HCT116 (cell line): Measurements from ENCODE around the gene THSD7A. TPM values are rescaled to one million over a fixed set of nuclear protein-coding genes. Genes with fewer than 3 reads are reported as not detected.

Source experiments
- ATAC-seq: fragments of 200-7000 bp; cut with Tn5 transposase; 2 replicates; pipeline ENCODE4 v1.9.1; 2020; ENCODE audit warnings: mild to moderate bottlenecking, moderate library complexity
- BruUV-seq: library from RNA; stranded (reverse); fragments of 400-500 nt; replicated peaks from 2 replicates; lab custom pipeline; 2021; lab: Mats Ljungman, UMichigan
- CTCF ChIA-PET: fragments of 300-600 bp; sonication (Branson Sonifier 250); formaldehyde crosslinking; loops from one replicate; lab custom pipeline; 2021; ENCODE audit warnings: antibody characterized with exemption; lab: Charles Lee
- POLR2A ChIA-PET: fragments of 300-600, 350-600 bp; sonication (Branson Sonifier 250); formaldehyde crosslinking; loops from one replicate; lab custom pipeline; 2021; ENCODE audit warnings: antibody characterized with exemption; lab: Charles Lee
- RAD21 ChIA-PET, 2 experiments: fragments of 300-600 bp; sonication (Branson Sonifier 250); formaldehyde crosslinking; loops; one replicate each; lab custom pipeline; 2023; ENCODE audit warnings: low total read pairs in 2 of 2; ENCODE audit not compliant: uncharacterized antibody in 2 of 2, unreplicated experiment in 2 of 2, low non-redundant PET in 1 of 2; lab: Charles Lee
- DNase-seq: peaks from one replicate; pipeline ENCODE4 v3.0.0-alpha.2; 2010; ENCODE audit warnings: low read depth, low spot score
- H2AFZ ChIP-seq: fragments of 200-600 bp; shearing (Covaris generic), sonication (generic); 2 replicates; pipeline ENCODE4 v1.6.1; 2017; ENCODE audit warnings: low read depth, mixed run types, mixed read lengths, antibody characterized with exemption, low read length; ENCODE audit not compliant: poor library complexity, severe bottlenecking
- H3K27ac ChIP-seq: 2 replicates; pipeline ENCODE4 v1.5.1; 2012; ENCODE audit warnings: low read depth, low read length
- H3K27me3 ChIP-seq: fragments of 200-600 bp; sonication (generic); 2 replicates; pipeline ENCODE4 v1.6.1; 2016; ENCODE audit warnings: mixed run types, low read length, mixed read lengths; ENCODE audit not compliant: insufficient read depth
- H3K36me3 ChIP-seq, 2 experiments: fragments of 200-500 bp in 1 of 2; fragments of 200-600 bp in 1 of 2; sonication (Bioruptor generic) in 1 of 2; sonication (generic) in 1 of 2; 2 replicates each; pipeline versions ENCODE4 v1.5.1 to v1.6.1; 2014 to 2016; ENCODE audit warnings: low read length in 2 of 2, inconsistent platforms in 1 of 2, mixed read lengths in 1 of 2, mixed run types in 1 of 2; ENCODE audit not compliant: insufficient read depth in 2 of 2, control insufficient read depth in 1 of 2
- H3K4me1 ChIP-seq, 2 experiments: fragments of 200-600 bp in 1 of 2; sonication (generic) in 1 of 2; 2 replicates each; pipeline versions ENCODE4 v1.5.1 to v1.6.1; 2012 to 2017; ENCODE audit warnings: low read length in 2 of 2, inconsistent platforms in 1 of 2, mild to moderate bottlenecking in 1 of 2, mixed read lengths in 1 of 2, mixed run types in 1 of 2, moderate library complexity in 1 of 2; ENCODE audit not compliant: insufficient read depth in 2 of 2, control insufficient read depth in 1 of 2
- H3K4me2 ChIP-seq: fragments of 200-600 bp; sonication (generic); 2 replicates; pipeline ENCODE4 v1.6.1; 2017; ENCODE audit warnings: mixed run types, low read length, mixed read lengths
- H3K4me3 ChIP-seq, 2 experiments: fragments of 200-600 bp in 1 of 2; sonication (generic) in 1 of 2; replicated peaks in 1 of 2; 2 replicates each; pipeline ENCODE4 v1.5.1; 2011 to 2016; ENCODE audit warnings: low read length in 2 of 2, control low read depth in 1 of 2, low read depth in 1 of 2, mild to moderate bottlenecking in 1 of 2, mixed read lengths in 1 of 2, mixed run types in 1 of 2
- H3K79me2 ChIP-seq: fragments of 200-600 bp; sonication (generic); 2 replicates; pipeline ENCODE4 v1.6.1; 2017; ENCODE audit warnings: mild to moderate bottlenecking, mixed run types, low read length, moderate library complexity, mixed read lengths; ENCODE audit not compliant: insufficient read depth
- H3K9ac ChIP-seq: fragments of 200-600 bp; sonication (generic); 2 replicates; pipeline ENCODE4 v1.6.1; 2016; ENCODE audit warnings: low read length, mixed read lengths
- H3K9me2 ChIP-seq: fragments of 200-600 bp; sonication (generic), shearing (Covaris generic); 2 replicates; pipeline ENCODE4 v1.6.1; 2017; ENCODE audit warnings: mixed run types, mild to moderate bottlenecking, moderate library complexity; ENCODE audit not compliant: insufficient read depth
- H3K9me3 ChIP-seq, 2 experiments: fragments of 200-500 bp in 1 of 2; fragments of 200-600 bp in 1 of 2; sonication (Bioruptor generic) in 1 of 2; sonication (generic) in 1 of 2; 2 replicates each; pipeline ENCODE4 v1.6.1; 2014 to 2017; ENCODE audit warnings: low read length in 2 of 2, mixed read lengths in 2 of 2, inconsistent platforms in 1 of 2, low read depth in 1 of 2, mild to moderate bottlenecking in 1 of 2, mixed run types in 1 of 2, moderate library complexity in 1 of 2; ENCODE audit not compliant: control insufficient read depth in 1 of 2, insufficient read depth in 1 of 2
- H4K20me1 ChIP-seq: fragments of 200-600 bp; sonication (generic), shearing (Covaris generic); 2 replicates; pipeline ENCODE4 v1.6.1; 2017; ENCODE audit warnings: mixed run types, mild to moderate bottlenecking, moderate library complexity; ENCODE audit not compliant: insufficient read depth
- ELF1 ChIP-seq: IDR thresholded peaks from 2 replicates; pipeline ENCODE4 v1.6.1; 2012; ENCODE audit warnings: low read depth, borderline replicate concordance
- EZH2 ChIP-seq: fragments of 200-600 bp; sonication (generic); IDR thresholded peaks from 2 replicates; pipeline ENCODE4 v1.6.1; 2017; ENCODE audit warnings: antibody characterized with exemption, mixed run types
- FOSL1 ChIP-seq: IDR thresholded peaks from 2 replicates; pipeline ENCODE4 v1.6.1; 2012; ENCODE audit warnings: low read depth
- POLR2AphosphoS5 ChIP-seq: IDR thresholded peaks from 2 replicates; pipeline ENCODE4 v1.6.1; 2011; ENCODE audit warnings: mild to moderate bottlenecking, low read depth, low read length, moderate library complexity
- SP1 ChIP-seq: IDR thresholded peaks from 2 replicates; pipeline ENCODE4 v1.6.1; 2012; ENCODE audit warnings: low read depth
- SRF ChIP-seq: IDR thresholded peaks from 2 replicates; pipeline ENCODE4 v1.6.1; 2012; ENCODE audit warnings: low read depth
- intact Hi-C: fragments of 100-400 bp; cut with micrococcal nuclease; formaldehyde crosslinking; loops from 2 replicates; pipeline ENCODE4 v1.10.0; 2022
- total RNA-seq: library from RNA; stranded (reverse); gene quantifications from one replicate; pipeline ENCODE4 v1.2.1, GENCODE V29; 2021; ENCODE audit not compliant: unreplicated experiment
- TF ChIP-seq, protein P1 (sequence below), 3 experiments: fragments of 200-600 bp in 1 of 3; sonication (generic) in 1 of 3; IDR thresholded peaks in 2 of 3; conservative IDR thresholded peaks in 1 of 3; 2 replicates each; pipeline ENCODE4 v1.5.1; 2012 to 2017; ENCODE audit warnings: low read depth in 2 of 3, low read length in 2 of 3, antibody characterized with exemption in 1 of 3, borderline replicate concordance in 1 of 3, control low read depth in 1 of 3, mild to moderate bottlenecking in 1 of 3, mixed read lengths in 1 of 3, mixed run types in 1 of 3, moderate library complexity in 1 of 3; ENCODE audit not compliant: insufficient read depth in 1 of 3
- TF ChIP-seq, protein P2 (sequence below): IDR thresholded peaks from 2 replicates; pipeline ENCODE4 v1.6.1; 2012; ENCODE audit warnings: low read depth
- TF ChIP-seq, protein P3 (sequence below): IDR thresholded peaks from 2 replicates; pipeline ENCODE4 v1.6.1; 2012

THSD7A gene
- total RNA-seq, 1 experiment from 2014 or later: 0.05 TPM

DNA sequence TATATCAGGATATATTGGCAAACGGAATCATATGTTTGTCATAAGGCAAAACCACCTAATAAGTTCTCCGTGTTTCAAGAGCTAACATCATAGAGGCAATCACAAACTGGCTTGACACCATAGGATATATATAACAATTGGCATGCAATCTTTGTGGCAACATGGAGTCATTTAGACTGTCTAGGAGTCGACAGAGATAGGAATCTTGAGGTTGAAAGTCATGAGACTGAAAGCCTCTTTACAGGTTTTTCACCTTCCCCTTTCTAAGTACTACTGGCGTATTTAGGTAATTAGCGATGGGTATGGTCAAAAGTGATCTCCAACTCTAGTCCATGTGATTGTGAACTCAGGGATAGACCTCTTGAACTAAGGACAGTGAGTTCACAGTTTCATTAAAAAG lies 63.7 kb downstream of the THSD7A start:
- no peaks in the 10 kb centered on the region for H3K9me3 ChIP-seq
- H2AFZ ChIP-seq: no peak overlapping the region
- TF ChIP-seq FOSL1 (no peak), EZH2 (no peak), ELF1 (no peak), SP1 (no peak), SRF (no peak), POLR2AphosphoS5 (no peak)
- TF ChIP-seq, protein P1, sequence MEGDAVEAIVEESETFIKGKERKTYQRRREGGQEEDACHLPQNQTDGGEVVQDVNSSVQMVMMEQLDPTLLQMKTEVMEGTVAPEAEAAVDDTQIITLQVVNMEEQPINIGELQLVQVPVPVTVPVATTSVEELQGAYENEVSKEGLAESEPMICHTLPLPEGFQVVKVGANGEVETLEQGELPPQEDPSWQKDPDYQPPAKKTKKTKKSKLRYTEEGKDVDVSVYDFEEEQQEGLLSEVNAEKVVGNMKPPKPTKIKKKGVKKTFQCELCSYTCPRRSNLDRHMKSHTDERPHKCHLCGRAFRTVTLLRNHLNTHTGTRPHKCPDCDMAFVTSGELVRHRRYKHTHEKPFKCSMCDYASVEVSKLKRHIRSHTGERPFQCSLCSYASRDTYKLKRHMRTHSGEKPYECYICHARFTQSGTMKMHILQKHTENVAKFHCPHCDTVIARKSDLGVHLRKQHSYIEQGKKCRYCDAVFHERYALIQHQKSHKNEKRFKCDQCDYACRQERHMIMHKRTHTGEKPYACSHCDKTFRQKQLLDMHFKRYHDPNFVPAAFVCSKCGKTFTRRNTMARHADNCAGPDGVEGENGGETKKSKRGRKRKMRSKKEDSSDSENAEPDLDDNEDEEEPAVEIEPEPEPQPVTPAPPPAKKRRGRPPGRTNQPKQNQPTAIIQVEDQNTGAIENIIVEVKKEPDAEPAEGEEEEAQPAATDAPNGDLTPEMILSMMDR (IDR thresholded peaks at IDR 0.05 in 2 of 3, conservative IDR thresholded peaks at IDR 0.05 in 1 of 3; ENCODE audit: borderline replicate concordance in 1 of 3, insufficient read depth in 1 of 3, low read depth in 2 of 3, low read length in 2 of 3): no peak
- TF ChIP-seq, protein P2, sequence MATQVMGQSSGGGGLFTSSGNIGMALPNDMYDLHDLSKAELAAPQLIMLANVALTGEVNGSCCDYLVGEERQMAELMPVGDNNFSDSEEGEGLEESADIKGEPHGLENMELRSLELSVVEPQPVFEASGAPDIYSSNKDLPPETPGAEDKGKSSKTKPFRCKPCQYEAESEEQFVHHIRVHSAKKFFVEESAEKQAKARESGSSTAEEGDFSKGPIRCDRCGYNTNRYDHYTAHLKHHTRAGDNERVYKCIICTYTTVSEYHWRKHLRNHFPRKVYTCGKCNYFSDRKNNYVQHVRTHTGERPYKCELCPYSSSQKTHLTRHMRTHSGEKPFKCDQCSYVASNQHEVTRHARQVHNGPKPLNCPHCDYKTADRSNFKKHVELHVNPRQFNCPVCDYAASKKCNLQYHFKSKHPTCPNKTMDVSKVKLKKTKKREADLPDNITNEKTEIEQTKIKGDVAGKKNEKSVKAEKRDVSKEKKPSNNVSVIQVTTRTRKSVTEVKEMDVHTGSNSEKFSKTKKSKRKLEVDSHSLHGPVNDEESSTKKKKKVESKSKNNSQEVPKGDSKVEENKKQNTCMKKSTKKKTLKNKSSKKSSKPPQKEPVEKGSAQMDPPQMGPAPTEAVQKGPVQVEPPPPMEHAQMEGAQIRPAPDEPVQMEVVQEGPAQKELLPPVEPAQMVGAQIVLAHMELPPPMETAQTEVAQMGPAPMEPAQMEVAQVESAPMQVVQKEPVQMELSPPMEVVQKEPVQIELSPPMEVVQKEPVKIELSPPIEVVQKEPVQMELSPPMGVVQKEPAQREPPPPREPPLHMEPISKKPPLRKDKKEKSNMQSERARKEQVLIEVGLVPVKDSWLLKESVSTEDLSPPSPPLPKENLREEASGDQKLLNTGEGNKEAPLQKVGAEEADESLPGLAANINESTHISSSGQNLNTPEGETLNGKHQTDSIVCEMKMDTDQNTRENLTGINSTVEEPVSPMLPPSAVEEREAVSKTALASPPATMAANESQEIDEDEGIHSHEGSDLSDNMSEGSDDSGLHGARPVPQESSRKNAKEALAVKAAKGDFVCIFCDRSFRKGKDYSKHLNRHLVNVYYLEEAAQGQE: no peak
- TF ChIP-seq, protein P3, sequence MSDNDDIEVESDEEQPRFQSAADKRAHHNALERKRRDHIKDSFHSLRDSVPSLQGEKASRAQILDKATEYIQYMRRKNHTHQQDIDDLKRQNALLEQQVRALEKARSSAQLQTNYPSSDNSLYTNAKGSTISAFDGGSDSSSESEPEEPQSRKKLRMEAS: no peak
- DNase-seq (no peak), ATAC-seq (no peak)
- POLR2A ChIA-PET: no interaction called here
- H3K4me3 ChIP-seq: no peak overlapping the region
- no TSS peak for BruUV-seq
- no peaks in the 10 kb centered on the region for H3K36me3 ChIP-seq
- H3K4me2 ChIP-seq: no peak overlapping the region
- RAD21 ChIA-PET: no interaction called here
- H4K20me1 ChIP-seq: no peaks in the 10 kb centered on the region
- CTCF ChIA-PET: no interaction called here
- no peaks in the 10 kb centered on the region for H3K79me2 ChIP-seq
- no peaks in the 10 kb centered on the region for H3K27me3 ChIP-seq
- intact Hi-C loops: no loop called here
- H3K9me2 ChIP-seq: no peaks in the 10 kb centered on the region
- no peaks in the 10 kb centered on the region for H3K4me1 ChIP-seq
- no peak overlapping the region for H3K27ac ChIP-seq
- no peak overlapping the region for H3K9ac ChIP-seq
